Left lung (tissue), 10 donors: ENCODE results near the gene SYNM. TPM values are rescaled to one million over a fixed set of nuclear protein-coding genes. Genes with fewer than 3 reads are reported as not detected.

ENCODE experiments used
- ATAC-seq: fragments of 200-7000 bp; cut with Tn5 transposase; one replicate; pipeline ENCODE4 v1.9.1; 2020; ENCODE audit warnings: moderate library complexity
- DNase-seq, 4 donors: peaks; one replicate each; pipeline ENCODE4 v3.0.0-alpha.2; 2013 to 2020
- H3K27ac ChIP-seq, 2 donors: fragments of 200-600 bp; sonication (generic) in 1 of 2; one replicate each; pipeline versions ENCODE4 v1.5.0 to v1.8.0; 2020 to 2021
- H3K27me3 ChIP-seq, 2 donors: fragments of 200-600 bp; sonication (generic) in 1 of 2; one replicate each; pipeline versions ENCODE4 v1.5.0 to v1.8.0; 2020 to 2021
- H3K36me3 ChIP-seq, 2 donors: fragments of 200-600 bp; sonication (generic) in 1 of 2; one replicate each; pipeline versions ENCODE4 v1.5.0 to v1.8.0; 2020 to 2021
- H3K4me1 ChIP-seq, 2 donors: fragments of 200-600 bp; one replicate each; pipeline ENCODE4 v1.8.0; 2021
- H3K4me3 ChIP-seq, 2 donors: fragments of 200-600 bp; sonication (generic) in 1 of 2; one replicate each; pipeline versions ENCODE4 v1.5.0 to v1.8.0; 2020 to 2021; ENCODE audit warnings: mild to moderate bottlenecking in 1 of 2
- H3K9me3 ChIP-seq, 2 donors: fragments of 200-600 bp; sonication (generic) in 1 of 2; one replicate each; pipeline versions ENCODE4 v1.5.0 to v1.8.0; 2020 to 2021
- intact Hi-C, 2 donors: fragments of 100-400 bp; cut with DNase I; formaldehyde crosslinking; loops; one replicate each; pipeline versions ENCODE4 v1.11.2 to v1.14.2; 2022
- polyA plus RNA-seq, 6 donors: library from polyadenylated mRNA; unstranded; fragments of 120-200 nt; gene quantifications; one replicate each; pipeline ENCODE4 v1.2.1, GENCODE V29; 2013; ENCODE audit not compliant: insufficient read length in 6 of 6
- total RNA-seq, 2 donors: library from RNA; stranded (reverse); fragmentation: NEBNext Ultra II Directional; extraction: Animal tissue kit (Norgen Biotek cat#: 25700); gene quantifications; one replicate each; pipeline ENCODE4 v1.2.1, GENCODE V29; 2021
- TF ChIP-seq, protein P1 (sequence below), 2 donors: fragments of 200-600 bp; sonication (generic) in 1 of 2; IDR thresholded peaks; one replicate each; pipeline versions ENCODE4 v1.5.0 to v1.8.0; 2021; ENCODE audit warnings: antibody characterized with exemption in 2 of 2
- donor health status: DM: no; HTN: yes; CAD: no.
- donor health status: DM: no; HTN: no; CAD: no.

Gene SYNM
- total and polyA plus RNA-seq, 8 donors, result 5.6 to 17.6 (median 7.1) TPM

DNA sequence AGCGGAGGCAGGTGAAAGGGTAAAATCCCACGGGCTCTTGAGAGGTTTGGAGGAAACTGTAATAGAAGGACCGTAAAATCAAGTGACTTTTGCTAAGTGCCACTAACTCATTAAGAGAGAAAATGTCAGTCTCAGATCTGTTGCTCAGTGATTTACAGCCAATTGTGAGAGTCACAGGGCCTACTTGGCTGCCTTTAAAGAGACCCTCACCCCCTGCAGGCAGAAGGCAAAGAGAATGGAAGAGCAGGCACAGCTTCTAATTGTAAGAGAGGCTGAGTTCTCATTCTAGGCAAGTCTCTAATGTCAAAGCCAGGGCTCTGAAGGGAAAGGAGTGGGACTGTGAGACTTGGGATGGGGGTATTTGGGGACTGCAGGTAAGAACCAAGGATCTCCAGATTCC lies 9.3 kb upstream of the SYNM start:
- no peaks in the 10 kb centered on the region for H3K9me3 ChIP-seq
- H3K4me3 ChIP-seq, result no peak overlapping the region
- TF ChIP-seq, protein P1, sequence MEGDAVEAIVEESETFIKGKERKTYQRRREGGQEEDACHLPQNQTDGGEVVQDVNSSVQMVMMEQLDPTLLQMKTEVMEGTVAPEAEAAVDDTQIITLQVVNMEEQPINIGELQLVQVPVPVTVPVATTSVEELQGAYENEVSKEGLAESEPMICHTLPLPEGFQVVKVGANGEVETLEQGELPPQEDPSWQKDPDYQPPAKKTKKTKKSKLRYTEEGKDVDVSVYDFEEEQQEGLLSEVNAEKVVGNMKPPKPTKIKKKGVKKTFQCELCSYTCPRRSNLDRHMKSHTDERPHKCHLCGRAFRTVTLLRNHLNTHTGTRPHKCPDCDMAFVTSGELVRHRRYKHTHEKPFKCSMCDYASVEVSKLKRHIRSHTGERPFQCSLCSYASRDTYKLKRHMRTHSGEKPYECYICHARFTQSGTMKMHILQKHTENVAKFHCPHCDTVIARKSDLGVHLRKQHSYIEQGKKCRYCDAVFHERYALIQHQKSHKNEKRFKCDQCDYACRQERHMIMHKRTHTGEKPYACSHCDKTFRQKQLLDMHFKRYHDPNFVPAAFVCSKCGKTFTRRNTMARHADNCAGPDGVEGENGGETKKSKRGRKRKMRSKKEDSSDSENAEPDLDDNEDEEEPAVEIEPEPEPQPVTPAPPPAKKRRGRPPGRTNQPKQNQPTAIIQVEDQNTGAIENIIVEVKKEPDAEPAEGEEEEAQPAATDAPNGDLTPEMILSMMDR (IDR thresholded peaks at IDR 0.05), result no peak
- intact Hi-C loops, result no loop called here
- ATAC-seq (no peak), DNase-seq (no peak)
- peaks cover 4% of the 10 kb centered on the region in 2 donors for H3K4me1 ChIP-seq
- no peak overlapping the region for H3K27ac ChIP-seq
- H3K27me3 ChIP-seq, result peaks cover 8 to 22% of the 10 kb centered on the region in 2 donors
- H3K36me3 ChIP-seq, result no peaks in the 10 kb centered on the region

DNA sequence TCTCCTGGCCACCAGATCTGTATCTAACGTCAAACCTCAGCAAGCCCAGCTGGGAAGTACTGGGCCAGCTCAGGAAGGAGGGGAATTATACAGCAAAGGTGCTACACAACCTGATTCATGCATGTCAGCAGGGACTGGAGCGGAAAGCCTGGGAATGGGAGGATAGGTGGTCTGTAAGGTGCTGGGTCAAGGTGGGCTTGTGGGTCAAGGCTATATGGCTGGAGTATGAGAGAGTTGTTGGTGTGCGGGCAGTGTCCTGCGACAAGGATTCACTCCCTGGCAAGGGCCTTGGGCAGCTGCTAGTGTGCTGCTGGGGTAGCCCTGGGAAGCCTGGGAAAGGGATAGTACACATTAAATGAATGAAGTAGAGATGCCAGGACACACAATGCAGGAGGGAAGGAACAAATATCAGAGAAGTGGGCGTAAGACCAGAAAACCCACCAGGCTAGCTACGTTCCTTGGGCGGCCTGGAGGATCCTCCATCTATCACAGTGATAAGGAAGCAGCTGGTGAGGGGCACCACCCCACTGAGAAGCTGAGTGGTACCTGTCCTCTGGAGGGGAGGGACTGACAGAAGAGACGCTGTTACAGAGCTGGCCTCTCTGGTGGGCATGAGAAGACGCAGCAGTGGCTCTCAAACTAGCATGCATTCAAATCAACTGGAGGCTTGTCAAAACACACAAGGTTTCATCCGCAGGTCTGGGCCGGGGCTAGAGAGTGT lies 8.5 kb upstream of the SYNM start:
- H3K27ac ChIP-seq, result no peak overlapping the region
- TF ChIP-seq, protein P1 (IDR thresholded peaks at IDR 0.05), result no peak
- H3K36me3 ChIP-seq, result no peaks in the 10 kb centered on the region
- H3K4me1 ChIP-seq, result peaks cover 4 to 6% of the 10 kb centered on the region in 2 donors
- intact Hi-C loops, result no loop called here
- H3K4me3 ChIP-seq, result no peak overlapping the region
- DNase-seq, result no peak
- no peaks in the 10 kb centered on the region for H3K9me3 ChIP-seq
- no peak for ATAC-seq
- H3K27me3 ChIP-seq, result peaks cover 8 to 29% of the 10 kb centered on the region in 2 donors

DNA sequence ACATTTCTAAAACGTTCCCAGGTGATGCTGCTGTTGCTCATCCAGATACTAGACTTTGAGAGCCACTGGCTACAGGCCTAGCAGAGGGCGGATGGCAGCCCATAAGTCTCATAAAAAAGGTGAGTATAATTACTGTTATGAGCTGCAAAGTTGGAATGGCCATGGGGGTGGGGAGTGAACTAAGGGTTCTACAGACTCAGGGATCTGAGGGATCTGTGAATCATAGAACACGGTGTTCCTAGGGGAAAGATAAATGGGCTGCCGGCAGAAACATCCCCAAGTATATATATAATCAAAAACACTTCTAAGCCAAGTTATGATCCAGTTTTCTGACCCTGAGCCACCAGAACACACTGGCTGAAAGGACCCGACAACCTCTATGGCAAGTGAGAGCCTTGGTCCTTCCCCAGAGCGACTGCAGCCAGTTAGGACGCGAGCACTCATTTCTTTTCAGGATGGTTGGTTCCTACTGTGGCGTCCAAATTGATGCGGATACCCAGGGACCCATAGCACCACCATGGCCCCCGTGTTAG lies 7.9 kb upstream of the SYNM start:
- H3K27me3 ChIP-seq, result peaks cover 8 to 36% of the 10 kb centered on the region in 2 donors
- H3K27ac ChIP-seq, result no peak overlapping the region
- H3K36me3 ChIP-seq, result no peaks in the 10 kb centered on the region
- ATAC-seq (no peak), DNase-seq (no peak)
- TF ChIP-seq, protein P1 (IDR thresholded peaks at IDR 0.05), result no peak
- H3K4me3 ChIP-seq, result no peak overlapping the region
- intact Hi-C loops, result no loop called here
- H3K9me3 ChIP-seq, result no peaks in the 10 kb centered on the region
- H3K4me1 ChIP-seq, result peaks cover 4 to 6% of the 10 kb centered on the region in 2 donors

DNA sequence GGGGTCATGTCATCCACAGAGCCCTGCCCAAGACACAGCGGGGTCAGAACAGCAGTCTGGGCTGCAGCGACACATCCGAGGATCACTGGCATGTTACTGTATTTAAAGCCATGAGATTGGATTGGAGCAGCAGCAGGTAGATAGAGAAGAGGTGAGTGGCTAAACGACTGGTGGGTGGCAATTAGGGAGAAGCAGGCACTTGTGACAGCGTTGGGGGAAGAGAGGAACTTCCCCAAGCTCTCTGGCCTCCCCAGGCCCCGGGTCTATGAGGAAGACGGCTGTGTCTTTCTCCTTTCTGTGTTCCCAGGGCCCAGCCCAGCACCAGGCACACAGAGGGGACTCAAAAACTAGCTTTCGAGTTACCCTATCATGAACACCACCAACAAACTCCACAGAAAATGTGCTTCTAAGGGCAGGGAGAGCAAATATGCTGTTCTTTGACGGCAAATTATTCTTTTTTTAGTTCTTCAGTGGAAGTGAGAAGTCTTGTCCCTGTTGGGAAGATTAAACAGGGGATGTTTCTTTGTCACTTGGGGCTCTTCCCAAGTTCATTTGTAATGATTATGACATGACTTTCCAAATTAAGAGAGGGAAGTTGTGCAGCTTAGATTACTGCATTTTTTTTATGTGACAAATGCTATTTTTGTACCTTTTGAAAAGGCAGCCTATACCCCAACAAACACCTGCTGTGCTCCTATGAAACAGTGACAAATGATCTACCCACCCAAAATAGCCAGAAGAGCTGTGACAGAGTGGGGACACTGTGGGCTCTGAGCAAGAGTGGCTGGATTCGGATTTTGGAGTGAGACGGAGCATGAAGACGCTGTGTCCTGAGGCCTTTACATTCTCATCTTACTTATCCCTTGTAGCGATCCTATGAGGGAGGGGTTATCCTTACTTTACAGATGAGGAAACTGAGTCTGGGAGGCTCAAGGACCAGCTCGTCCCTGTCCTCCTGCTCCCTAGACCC lies 7.2 kb upstream of the SYNM start:
- no peak overlapping the region for H3K27ac ChIP-seq
- peaks cover 4 to 6% of the 10 kb centered on the region in 2 donors for H3K4me1 ChIP-seq
- intact Hi-C loops, result no loop called here
- H3K27me3 ChIP-seq, result peaks cover 8 to 43% of the 10 kb centered on the region in 2 donors
- ATAC-seq, result no peak
- no peaks in the 10 kb centered on the region for H3K36me3 ChIP-seq
- H3K4me3 ChIP-seq, result no peak overlapping the region
- TF ChIP-seq, protein P1 (IDR thresholded peaks at IDR 0.05), result no peak
- DNase-seq, result no peak
- H3K9me3 ChIP-seq, result no peaks in the 10 kb centered on the region

DNA sequence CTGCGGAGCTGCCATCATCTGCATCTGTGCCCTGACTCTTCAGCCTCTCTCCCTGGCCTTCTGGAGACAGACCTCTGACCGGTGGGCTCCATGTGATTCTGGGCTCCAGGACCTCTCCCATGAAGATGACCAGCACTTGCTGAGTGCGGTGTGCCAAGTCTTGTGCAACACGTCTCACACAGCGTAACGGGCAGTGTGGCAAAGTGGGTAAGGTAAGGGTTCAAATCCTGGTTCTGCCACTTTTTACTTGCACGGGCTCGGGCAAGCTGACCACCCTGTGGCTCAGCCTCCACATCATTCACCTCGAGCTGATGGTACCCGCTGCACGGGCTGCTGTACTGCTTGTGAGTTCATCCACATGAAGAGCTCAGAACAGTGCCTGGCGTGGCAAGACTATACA lies 6.5 kb upstream of the SYNM start:
- H3K27ac ChIP-seq, result no peak overlapping the region
- no peaks in the 10 kb centered on the region for H3K9me3 ChIP-seq
- ATAC-seq, result no peak
- TF ChIP-seq, protein P1 (IDR thresholded peaks at IDR 0.05), result no peak
- no peak overlapping the region for H3K4me3 ChIP-seq
- DNase-seq, result no peak
- H3K4me1 ChIP-seq, result peaks cover 4 to 6% of the 10 kb centered on the region in 2 donors
- H3K36me3 ChIP-seq, result no peaks in the 10 kb centered on the region
- intact Hi-C loops, result no loop called here
- H3K27me3 ChIP-seq, result peaks cover 8 to 50% of the 10 kb centered on the region in 2 donors
